Cardiac fibroblast (primary cell): ENCODE measurements around the gene ASCL5.

Experiments
- DNase-seq, 2 donors: peaks; one replicate each; pipeline versions ENCODE4 v3.0.0 to v3.0.0-alpha.2; 2010; ENCODE audit warnings: low read depth in 2 of 2
- H3K4me3 ChIP-seq, 2 donors: replicated peaks in 1 of 2; 1 replicate in 1 of 2; 2 replicates in 1 of 2; pipeline ENCODE4 v1.5.1; 2011; ENCODE audit warnings: low read depth in 2 of 2, low read length in 2 of 2, mild to moderate bottlenecking in 2 of 2, moderate library complexity in 1 of 2
- CTCF ChIP-seq: IDR thresholded peaks from one replicate; pipeline ENCODE4 v1.5.1; 2011; ENCODE audit warnings: low read depth, mild to moderate bottlenecking, low read length, inconsistent platforms

ASCL5 gene

GRCh38 chr1:201088395-201088794 is 38.6 kb downstream of the ASCL5 start:
- no peak for DNase-seq
- no peak for TF ChIP-seq CTCF
- no peak overlapping the region for H3K4me3 ChIP-seq

GRCh38 chr1:201085902-201086735 is 40.9 kb downstream of the ASCL5 start:
- peak; percentile 52 to 58 for DNase-seq
- H3K4me3 ChIP-seq = no peak overlapping the region
- TF ChIP-seq CTCF = peak; percentile 77

- TF ChIP-seq CTCF = no peak
- no peak overlapping the region for H3K4me3 ChIP-seq
- DNase-seq = no peak
These were observed 42.7 kb downstream of the ASCL5 start for GRCh38 chr1:201084295-201084694.

DNA sequence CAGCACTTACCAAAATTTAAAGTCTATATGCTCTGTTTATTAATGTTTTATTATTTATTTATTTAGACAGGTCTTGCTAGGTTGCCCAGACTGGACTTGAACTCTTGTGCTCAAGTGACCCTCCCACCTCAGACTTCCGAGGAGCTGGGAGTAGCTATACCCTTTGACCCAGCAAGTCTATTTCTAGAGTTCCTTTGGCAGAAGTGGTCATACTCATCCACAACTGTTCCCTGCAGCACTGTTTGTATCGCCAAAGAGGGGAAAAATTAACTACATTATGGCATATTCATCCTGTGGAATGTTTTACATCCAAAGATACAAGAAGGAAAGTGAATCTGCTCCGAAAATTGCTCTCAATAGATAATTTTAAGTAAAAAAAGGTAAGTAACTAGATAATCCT is 43.2 kb downstream of the ASCL5 start:
- DNase-seq = no peak
- no peak overlapping the region for H3K4me3 ChIP-seq
- no peak for TF ChIP-seq CTCF

DNA sequence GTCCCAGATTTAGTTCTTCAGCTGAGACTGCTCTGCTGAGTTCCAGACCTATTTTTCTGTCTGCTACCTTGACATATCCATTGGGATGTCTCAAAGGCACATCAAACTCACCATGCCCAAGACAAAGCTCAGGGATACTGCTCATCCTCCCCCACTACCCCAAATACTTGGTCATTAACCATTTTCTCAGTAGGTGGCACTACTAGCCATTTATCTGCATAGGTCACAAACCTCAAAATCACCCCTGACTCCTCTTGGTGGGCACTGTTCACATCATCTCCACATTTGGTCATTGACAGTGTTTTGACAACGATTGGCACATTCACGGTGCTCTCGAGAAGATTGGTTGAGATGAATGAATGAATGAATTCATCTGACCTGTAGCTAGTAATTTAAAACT is 46.8 kb downstream of the ASCL5 start:
- no peak overlapping the region for H3K4me3 ChIP-seq
- TF ChIP-seq CTCF = no peak
- no peak for DNase-seq

GRCh38 chr1:201077736-201078135 is 49.2 kb downstream of the ASCL5 start:
- no peak overlapping the region for H3K4me3 ChIP-seq
- DNase-seq = no peak
- no peak for TF ChIP-seq CTCF

DNA sequence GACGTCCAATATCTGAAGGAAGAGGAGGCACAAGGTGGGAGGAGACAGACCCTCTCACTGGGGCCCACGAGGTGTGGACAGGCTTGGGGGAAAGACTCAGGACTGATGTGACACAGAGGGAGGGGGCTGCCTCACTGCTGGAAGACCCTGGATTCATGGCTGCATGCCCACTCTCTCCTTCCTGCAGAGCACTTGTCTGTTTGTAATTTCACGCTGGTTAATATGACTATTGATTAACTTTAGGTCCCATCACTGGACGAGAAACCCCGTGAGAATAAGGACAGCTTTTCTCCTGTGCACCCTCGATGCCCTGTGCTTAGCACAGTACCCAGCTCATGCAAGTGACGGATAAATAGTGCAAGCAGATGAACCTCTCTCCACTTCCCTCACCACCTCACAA is 49.9 kb downstream of the ASCL5 start:
- DNase-seq = no peak
- TF ChIP-seq CTCF = no peak
- no peak overlapping the region for H3K4me3 ChIP-seq
